K562 (cell line): Measurements from ENCODE around the gene FRMPD1.

Experiments
- CEBPB ChIP-seq: fragments of 450-650 bp; IDR thresholded peaks from 2 replicates; pipeline ENCODE4 v1.6.1; 2016; ENCODE audit warnings: missing genetic modification characterization, missing compliant biosample characterization
- ETV6 ChIP-seq, 3 experiments: fragments of 150-350 bp in 1 of 3; sonication (generic) in 1 of 3; formaldehyde crosslinking in 1 of 3; IDR thresholded peaks; 2 replicates each; pipeline versions ENCODE4 v1.6.1 to v1.8.0; 2014 to 2022; ENCODE audit warnings: borderline replicate concordance in 2 of 3, low read depth in 2 of 3, antibody characterized with exemption in 1 of 3, low read length in 1 of 3, mild to moderate bottlenecking in 1 of 3, missing genetic modification reagents in 1 of 3
- FOS ChIP-seq: IDR thresholded peaks from 3 replicates; pipeline ENCODE4 v1.6.1; 2011; ENCODE audit not compliant: insufficient read length; ENCODE audit errors: extremely low read depth
- NR2C2 ChIP-seq, 2 experiments: fragments of 200-800 bp in 1 of 2; sonication (Bioruptor generic) in 1 of 2; sonication (generic) in 1 of 2; formaldehyde crosslinking in 1 of 2; IDR thresholded peaks; 2 replicates each; pipeline versions ENCODE4 v1.6.1 to v1.8.0; 2016 to 2022; ENCODE audit warnings: mild to moderate bottlenecking in 1 of 2, missing compliant biosample characterization in 1 of 2, missing genetic modification characterization in 1 of 2, missing genetic modification reagents in 1 of 2
- ZNF436 ChIP-seq: fragments of 250-450, 450-650 bp; sonication (Bioruptor Pico); formaldehyde crosslinking; IDR thresholded peaks from 2 replicates; pipeline ENCODE4 v1.7.0; 2020; ENCODE audit warnings: mild to moderate bottlenecking
- TF ChIP-seq, protein P1 (sequence below): fragments of 250-450 bp; sonication (Bioruptor Pico); IDR thresholded peaks from 2 replicates; pipeline ENCODE4 v1.8.0; 2022; ENCODE audit warnings: inconsistent platforms, mild to moderate bottlenecking, moderate library complexity, borderline replicate concordance

DNA sequence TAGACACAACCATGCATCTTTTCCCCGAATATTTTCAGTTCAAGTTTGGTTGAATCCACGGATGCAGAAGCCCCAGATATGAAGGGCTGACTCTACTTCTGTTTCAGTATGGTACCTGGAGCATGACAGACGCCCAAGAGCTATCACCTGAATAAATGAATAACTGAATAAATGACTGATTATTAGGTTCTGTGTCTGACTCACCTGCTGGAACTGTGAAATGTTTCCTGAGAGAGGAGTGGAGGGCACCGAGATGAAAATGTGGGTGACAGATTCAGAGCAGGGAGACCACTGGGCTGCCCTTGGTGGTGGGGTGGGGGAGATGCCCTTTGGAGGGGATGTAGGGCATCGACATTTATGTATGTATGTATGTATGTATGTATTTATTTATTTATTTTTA is 13.2 kb downstream of the FRMPD1 start:
- TF ChIP-seq NR2C2 (CRISPR knock-in tag; IDR thresholded peaks at IDR 0.05): no peak
- no peak for TF ChIP-seq NR2C2 (tag; IDR thresholded peaks at IDR 0.05)
- no peak for TF ChIP-seq ETV6 (IDR thresholded peaks at IDR 0.05; ENCODE audit: borderline replicate concordance in 1 of 2, low read depth in 2 of 2, low read length in 1 of 2)
- TF ChIP-seq ETV6 (CRISPR knock-in tag; IDR thresholded peaks at IDR 0.05; ENCODE audit: borderline replicate concordance): no peak
- TF ChIP-seq, protein P1, sequence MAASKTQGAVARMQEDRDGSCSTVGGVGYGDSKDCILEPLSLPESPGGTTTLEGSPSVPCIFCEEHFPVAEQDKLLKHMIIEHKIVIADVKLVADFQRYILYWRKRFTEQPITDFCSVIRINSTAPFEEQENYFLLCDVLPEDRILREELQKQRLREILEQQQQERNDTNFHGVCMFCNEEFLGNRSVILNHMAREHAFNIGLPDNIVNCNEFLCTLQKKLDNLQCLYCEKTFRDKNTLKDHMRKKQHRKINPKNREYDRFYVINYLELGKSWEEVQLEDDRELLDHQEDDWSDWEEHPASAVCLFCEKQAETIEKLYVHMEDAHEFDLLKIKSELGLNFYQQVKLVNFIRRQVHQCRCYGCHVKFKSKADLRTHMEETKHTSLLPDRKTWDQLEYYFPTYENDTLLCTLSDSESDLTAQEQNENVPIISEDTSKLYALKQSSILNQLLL (CRISPR knock-in tag): no peak
- TF ChIP-seq FOS: no peak
- TF ChIP-seq ZNF436: no peak
- TF ChIP-seq CEBPB (tag): no peak
